WERI-Rb-1 (cell line): Measurements from ENCODE around the gene DCLK2.

ENCODE experiments used
- DNase-seq: peaks from one replicate; pipeline ENCODE4 v3.0.0-alpha.2; 2020
- H3K27ac ChIP-seq: fragments of 250-450 bp; sonication (Bioruptor Pico); 2 replicates; pipeline ENCODE4 v1.5.1; 2020; ENCODE audit warnings: mild to moderate bottlenecking, moderate library complexity
- H3K27me3 ChIP-seq: fragments of 250-450 bp; sonication (Bioruptor Pico); 2 replicates; pipeline ENCODE4 v1.5.1; 2021; ENCODE audit warnings: mild to moderate bottlenecking, low read depth, moderate library complexity; ENCODE audit not compliant: insufficient read depth, severe bottlenecking
- H3K36me3 ChIP-seq: fragments of 250-450 bp; sonication (Bioruptor Pico); 2 replicates; pipeline ENCODE4 v1.5.1; 2020; ENCODE audit warnings: mild to moderate bottlenecking, moderate library complexity
- H3K4me3 ChIP-seq: 2 replicates; pipeline ENCODE4 v1.5.1; 2011; ENCODE audit warnings: low read depth, mild to moderate bottlenecking, control low read depth, low read length
- H3K9me3 ChIP-seq: fragments of 250-450 bp; sonication (Bioruptor Pico); 2 replicates; pipeline ENCODE4 v1.5.1; 2021; ENCODE audit warnings: mild to moderate bottlenecking, moderate library complexity; ENCODE audit not compliant: severe bottlenecking
- CTCF ChIP-seq: IDR thresholded peaks from 2 replicates; pipeline ENCODE4 v1.5.1; 2011; ENCODE audit warnings: low read depth, mild to moderate bottlenecking, control low read depth, inconsistent platforms, low read length

Gene DCLK2

GRCh38 chr4:150217808-150218207, 139.6 kb downstream of the DCLK2 start:
- no peak overlapping the region for H3K27ac ChIP-seq
- H3K9me3 ChIP-seq: no peaks in the 10 kb centered on the region
- no peak for TF ChIP-seq CTCF
- DNase-seq: no peak
- H3K36me3 ChIP-seq: no peaks in the 10 kb centered on the region
- H3K27me3 ChIP-seq: no peaks in the 10 kb centered on the region
- H3K4me3 ChIP-seq: no peak overlapping the region

- TF ChIP-seq CTCF: no peak
- Histone ChIP-seq H3K9me3 (no peaks in the 10 kb centered on the region), H3K4me3 (no peak overlapping the region), H3K27me3 (no peaks in the 10 kb centered on the region), H3K36me3 (no peaks in the 10 kb centered on the region), H3K27ac (no peak overlapping the region)
- no peak for DNase-seq
Measured at GRCh38 chr4:150218447-150218846, 140.2 kb downstream of the DCLK2 start.

- no peak overlapping the region for H3K27ac ChIP-seq
- no peaks in the 10 kb centered on the region for H3K9me3 ChIP-seq
- TF ChIP-seq CTCF: no peak
- no peaks in the 10 kb centered on the region for H3K36me3 ChIP-seq
- H3K4me3 ChIP-seq: no peak overlapping the region
- no peak for DNase-seq
- no peaks in the 10 kb centered on the region for H3K27me3 ChIP-seq
Measured at GRCh38 chr4:150219841-150220240, 141.6 kb downstream of the DCLK2 start.

- no peak overlapping the region for H3K27ac ChIP-seq
- no peak overlapping the region for H3K4me3 ChIP-seq
- H3K36me3 ChIP-seq: no peaks in the 10 kb centered on the region
- H3K27me3 ChIP-seq: no peaks in the 10 kb centered on the region
- H3K9me3 ChIP-seq: no peaks in the 10 kb centered on the region
- TF ChIP-seq CTCF: no peak
- no peak for DNase-seq
Measured at GRCh38 chr4:150224896-150225591, 146.8 kb downstream of the DCLK2 start.

- Histone ChIP-seq H3K36me3 (no peaks in the 10 kb centered on the region; the same call in 1 of the 2 replicates), H3K27me3 (no peaks in the 10 kb centered on the region), H3K9me3 (no peaks in the 10 kb centered on the region), H3K4me3 (no peak overlapping the region), H3K27ac (no peak overlapping the region)
- no peak for TF ChIP-seq CTCF
- DNase-seq: no peak
Measured at GRCh38 chr4:150229520-150229919, 151.3 kb downstream of the DCLK2 start.

GRCh38 chr4:150230561-150230960, 152.3 kb downstream of the DCLK2 start:
- H3K27me3 ChIP-seq: no peaks in the 10 kb centered on the region
- H3K27ac ChIP-seq: no peak overlapping the region
- H3K9me3 ChIP-seq: no peaks in the 10 kb centered on the region
- DNase-seq: no peak
- TF ChIP-seq CTCF: no peak
- H3K4me3 ChIP-seq: no peak overlapping the region
- no peaks in the 10 kb centered on the region; the same call in 1 of the 2 replicates for H3K36me3 ChIP-seq
